ENCODE results near the gene ARHGAP9.
"Not testable (repeated sequence)": the region's sequence is repeated elsewhere in the genome, so short reads cannot be mapped to it uniquely, and the experiment has no call there.

The ARHGAP9 gene

GRCh38 chr12:57515934-57516541, 36.4 kb upstream of the ARHGAP9 start:
- no peak overlapping the region for H3K4me3 ChIP-seq (ENCODE audit: low read depth, low read length)
- no peak for DNase-seq (ENCODE audit: low read depth)

GRCh38 chr12:57515408-57515933, 35.8 kb upstream of the ARHGAP9 start:
- TF ChIP-seq CTCF (conservative IDR thresholded peaks at IDR 0.05; ENCODE audit: low read depth, low read length): no peak
- H3K4me3 ChIP-seq (ENCODE audit: low read depth, low read length): no peak overlapping the region
- DNase-seq (ENCODE audit: low read depth): no peak

More at GRCh38 chr12:57515934-57516541, 36.4 kb upstream of the ARHGAP9 start:
- TF ChIP-seq CTCF (conservative IDR thresholded peaks at IDR 0.05; ENCODE audit: low read depth, low read length): no peak

GRCh38 chr12:57514720-57515407, 35.2 kb upstream of the ARHGAP9 start:
- no peak for DNase-seq (ENCODE audit: low read depth)
- no peak for TF ChIP-seq CTCF (conservative IDR thresholded peaks at IDR 0.05; ENCODE audit: low read depth, low read length)
- no peak overlapping the region for H3K4me3 ChIP-seq (ENCODE audit: low read depth, low read length)

GRCh38 chr12:57514246-57514645, 34.6 kb upstream of the ARHGAP9 start:
- not testable (repeated sequence) for DNase-seq (ENCODE audit: low read depth); H3K4me3 ChIP-seq (ENCODE audit: low read depth, low read length)

GRCh38 chr12:57513677-57514076, 34.0 kb upstream of the ARHGAP9 start:
- not testable (repeated sequence) for H3K4me3 ChIP-seq (ENCODE audit: low read depth, low read length); DNase-seq (ENCODE audit: low read depth)

- DNase-seq (ENCODE audit: low read depth): no peak
- H3K4me3 ChIP-seq (ENCODE audit: low read depth, low read length): no peak overlapping the region
These were observed 33.6 kb upstream of the ARHGAP9 start for GRCh38 chr12:57513266-57513665.

GRCh38 chr12:57512665-57513064, 33.0 kb upstream of the ARHGAP9 start:
- no peak for DNase-seq (ENCODE audit: low read depth)
- no peak for TF ChIP-seq CTCF (conservative IDR thresholded peaks at IDR 0.05; ENCODE audit: low read depth, low read length)
- no peak overlapping the region for H3K4me3 ChIP-seq (ENCODE audit: low read depth, low read length)

More at GRCh38 chr12:57513266-57513665, 33.6 kb upstream of the ARHGAP9 start:
- TF ChIP-seq CTCF (conservative IDR thresholded peaks at IDR 0.05; ENCODE audit: low read depth, low read length): no peak

Data from choroid plexus epithelial cell (primary cell).